ENCODE measurements around the gene USH1G. TPM values are rescaled to one million over a fixed set of nuclear protein-coding genes. Genes with fewer than 3 reads are reported as not detected.

Gene USH1G
- total and polyA plus RNA-seq, 2 of the 13 experiments (the other 11 are each of a cell fraction or from before 2014, with no cell fraction given), result 0.04 TPM; not detected in 1

DNA sequence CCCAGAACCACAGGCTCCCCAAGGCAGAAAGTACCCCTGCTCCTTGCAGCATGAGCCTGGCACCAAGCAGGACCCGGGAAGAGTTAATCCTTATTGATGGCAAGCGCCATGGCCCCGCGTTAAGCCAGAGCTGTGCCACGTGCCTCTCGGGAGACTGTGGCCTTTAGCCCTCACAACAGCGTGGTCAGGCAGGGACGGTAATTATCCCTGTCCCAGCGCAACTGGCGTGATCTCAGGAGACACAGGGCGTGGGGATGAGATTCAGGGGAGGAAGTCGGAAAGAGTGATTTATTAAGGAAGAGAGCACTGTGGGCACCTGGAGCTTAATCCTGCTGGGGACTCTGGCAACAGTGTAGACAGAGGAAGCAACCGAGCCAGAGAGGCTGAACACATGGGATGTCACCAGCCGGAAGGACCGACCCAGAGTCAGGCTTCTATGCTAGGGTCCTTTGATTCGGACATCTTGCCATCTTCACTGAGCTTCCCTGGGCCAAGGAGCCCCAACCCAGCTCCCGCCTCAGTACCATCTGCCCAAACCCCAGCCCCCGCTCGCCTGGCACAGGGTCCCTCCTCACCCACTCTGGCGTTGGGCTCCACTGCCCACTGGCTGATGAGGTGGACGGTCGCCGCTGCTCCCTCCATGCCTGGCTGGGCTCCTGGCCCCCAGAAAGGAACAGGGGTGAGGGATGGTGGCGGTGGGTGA lies 29.5 kb upstream of the USH1G start:
- Histone ChIP-seq H3K79me2 (ENCODE audit: insufficient read depth, low read length) (no peaks in the 10 kb centered on the region), H3K27ac (ENCODE audit: extremely low read length, insufficient read depth, low read length) (no peak overlapping the region), H2AFZ (ENCODE audit: low read length) (no peak overlapping the region), H4K20me1 (ENCODE audit: insufficient read depth, low read length) (no peaks in the 10 kb centered on the region), H3K9me3 (ENCODE audit: low read length) (no peaks in the 10 kb centered on the region), H3K4me2 (ENCODE audit: low read depth, low read length) (no peak overlapping the region), H3K4me1 (ENCODE audit: insufficient read depth, low read length) (peaks cover 10% of the 10 kb centered on the region), H3K9ac (ENCODE audit: insufficient read depth, low read depth, low read length) (no peak overlapping the region), H3K27me3 (ENCODE audit: control insufficient read depth in 1 of 2, insufficient read depth in 2 of 2, low read length in 2 of 2) (peaks cover 7 to 44% of the 10 kb centered on the region in 2 experiments; a peak in 4 of 5 replicates), H3K4me3 (replicated peaks in 1 of 3; ENCODE audit: insufficient read depth in 1 of 3, low read depth in 2 of 3, low read length in 3 of 3) (no peak overlapping the region), H3K36me3 (replicated peaks in 1 of 2; ENCODE audit: control insufficient read depth in 1 of 2, insufficient read depth in 2 of 2, low read length in 2 of 2) (no peaks in the 10 kb centered on the region)
- in situ Hi-C loops (cut with HindIII; ENCODE audit: extremely low pct_ligation_motif_present, low pct_unique_long_range_greater_than_20kb), result loop anchor here (5.0 kb wide), 1 partner anchor 150 kb away; no protein-coding TSS in a partner anchor
- no peak for FAIRE-seq
- BruUV-seq (replicated peaks), result no TSS peak
- WGBS (ENCODE audit: low lambda C conversion rate), result 45% methylated on average over 17 of the region's 24 CpGs
- no peak for DNase-seq (ENCODE audit: low spot score)
- intact Hi-C loops (cut with micrococcal nuclease; ENCODE audit: unreplicated experiment), result no loop called here
- ChIA-PET POLR2A (no interaction called here), CTCF (ENCODE audit: low intra/inter-chr PET ratio, low total read pairs) (no interaction called here)
- ATAC-seq, result no peak
- TF ChIP-seq HNRNPK (IDR thresholded peaks at IDR 0.05; ENCODE audit: low read depth, low read length, poor library complexity, severe bottlenecking) (no peak), ZNF350 (CRISPR knock-in tag; IDR thresholded peaks at IDR 0.05; ENCODE audit: borderline replicate concordance, low read depth) (no peak), ZNF230 (CRISPR knock-in tag; IDR thresholded peaks at IDR 0.05) (no peak), PITX1 (CRISPR knock-in tag; IDR thresholded peaks at IDR 0.05) (no peak), SNAPC2 (CRISPR knock-in tag; IDR thresholded peaks at IDR 0.05) (no peak), HNF4G (IDR thresholded peaks at IDR 0.05; ENCODE audit: borderline replicate concordance, low read depth, low read length) (no peak), HNF4G (CRISPR knock-in tag; IDR thresholded peaks at IDR 0.05; ENCODE audit: borderline replicate concordance, low read depth) (no peak), MYC (CRISPR knock-in tag; IDR thresholded peaks at IDR 0.05; ENCODE audit: borderline replicate concordance) (peak; percentile 37; the same call in 1 of the 2 replicates), MNT (IDR thresholded peaks at IDR 0.05) (peak; percentile 73), ZBTB33 (CRISPR knock-in tag; IDR thresholded peaks at IDR 0.05) (0 out of 2 replicates have a peak, but pooled peaks have one; percentile 29), ZNF572 (CRISPR knock-in tag; IDR thresholded peaks at IDR 0.05) (no peak)
- TF ChIP-seq, protein P1, sequence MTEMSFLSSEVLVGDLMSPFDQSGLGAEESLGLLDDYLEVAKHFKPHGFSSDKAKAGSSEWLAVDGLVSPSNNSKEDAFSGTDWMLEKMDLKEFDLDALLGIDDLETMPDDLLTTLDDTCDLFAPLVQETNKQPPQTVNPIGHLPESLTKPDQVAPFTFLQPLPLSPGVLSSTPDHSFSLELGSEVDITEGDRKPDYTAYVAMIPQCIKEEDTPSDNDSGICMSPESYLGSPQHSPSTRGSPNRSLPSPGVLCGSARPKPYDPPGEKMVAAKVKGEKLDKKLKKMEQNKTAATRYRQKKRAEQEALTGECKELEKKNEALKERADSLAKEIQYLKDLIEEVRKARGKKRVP (CRISPR knock-in tag; IDR thresholded peaks at IDR 0.05), result no peak

All from HepG2 (cell line).